GM12878 (cell line): ENCODE results near the gene TBC1D24.

ENCODE experiments used
- MTA3 ChIP-seq: IDR thresholded peaks from 2 replicates; pipeline ENCODE4 v1.6.1; 2012; ENCODE audit warnings: low read length, inconsistent platforms, borderline replicate concordance
- MXI1 ChIP-seq: fragments of 150-350 bp; IDR thresholded peaks from 2 replicates; pipeline ENCODE4 v1.6.1; 2011; ENCODE audit warnings: low read depth, mild to moderate bottlenecking, inconsistent platforms, low read length, improper control_type of control experiment

GRCh38 chr16:2494616-2495015, 19.7 kb downstream of the TBC1D24 start:
- TF ChIP-seq MTA3 (no peak), MXI1 (no peak)
